Measurements from ENCODE around the gene TREX2.

The TREX2 gene

DNA sequence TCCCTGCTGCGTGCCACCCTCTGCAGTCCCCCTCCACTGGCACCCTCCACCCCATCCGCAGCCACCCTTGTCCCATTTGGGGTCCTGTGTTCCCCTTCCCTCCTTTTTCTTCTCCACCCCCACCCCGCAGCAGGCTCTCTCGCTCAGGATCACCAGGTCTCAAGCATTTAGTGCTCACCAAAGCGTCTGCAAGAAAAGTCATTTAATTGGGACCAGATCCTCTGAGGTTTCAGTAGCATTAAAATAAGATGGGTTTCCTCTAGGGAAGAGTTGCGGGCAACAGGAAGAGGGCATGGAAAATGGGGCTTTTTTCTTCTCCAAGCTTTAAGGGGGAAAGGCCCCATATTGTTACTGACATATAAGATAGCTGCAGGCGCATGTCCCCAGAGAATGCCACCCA, 29.4 kb upstream of the TREX2 start:
- no peak for DNase-seq

GRCh38 chrX:153474718-153475117, 28.9 kb upstream of the TREX2 start:
- peak; percentile 47 for DNase-seq

DNA sequence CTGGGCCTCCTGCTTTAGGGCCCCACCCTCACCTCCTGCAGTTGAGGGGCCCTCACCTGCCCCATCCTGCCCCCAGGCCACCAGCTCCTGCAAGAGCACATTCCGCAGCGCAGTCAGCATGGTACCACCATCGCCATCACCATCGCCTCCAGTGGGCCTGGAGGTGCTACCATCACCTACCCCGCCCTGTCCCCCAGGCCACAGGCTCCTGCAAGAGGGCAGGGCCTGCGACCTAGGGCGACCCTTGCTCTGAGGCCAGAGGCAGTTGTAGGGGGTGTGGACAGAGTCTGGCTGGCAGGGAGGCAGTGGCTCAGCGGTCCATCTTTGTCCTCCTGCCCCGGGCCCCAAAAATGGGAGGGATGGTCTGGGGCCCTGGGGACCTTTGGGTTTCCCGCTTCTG, 28.4 kb upstream of the TREX2 start:
- DNase-seq = no peak

DNA sequence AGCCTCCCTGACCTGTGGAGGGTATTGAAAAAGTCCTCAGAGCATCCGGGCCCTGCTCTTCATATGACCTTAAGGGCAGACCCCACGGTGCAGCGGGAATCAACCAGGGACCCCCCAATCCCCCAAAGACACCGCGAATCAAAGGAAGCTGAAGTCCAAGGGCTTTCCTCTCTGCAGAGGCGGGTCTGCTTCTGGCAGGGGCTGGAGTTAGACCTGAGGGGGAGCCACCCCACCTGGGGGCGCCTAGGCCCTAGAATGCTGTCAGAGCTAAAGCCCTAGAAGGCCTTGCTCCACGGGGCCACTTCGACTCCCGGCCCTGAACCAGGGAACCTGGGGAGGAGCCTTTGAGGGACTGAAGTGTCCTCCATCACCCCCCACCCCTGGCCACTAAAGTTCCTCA, 27.3 kb upstream of the TREX2 start:
- no peak for DNase-seq

DNA sequence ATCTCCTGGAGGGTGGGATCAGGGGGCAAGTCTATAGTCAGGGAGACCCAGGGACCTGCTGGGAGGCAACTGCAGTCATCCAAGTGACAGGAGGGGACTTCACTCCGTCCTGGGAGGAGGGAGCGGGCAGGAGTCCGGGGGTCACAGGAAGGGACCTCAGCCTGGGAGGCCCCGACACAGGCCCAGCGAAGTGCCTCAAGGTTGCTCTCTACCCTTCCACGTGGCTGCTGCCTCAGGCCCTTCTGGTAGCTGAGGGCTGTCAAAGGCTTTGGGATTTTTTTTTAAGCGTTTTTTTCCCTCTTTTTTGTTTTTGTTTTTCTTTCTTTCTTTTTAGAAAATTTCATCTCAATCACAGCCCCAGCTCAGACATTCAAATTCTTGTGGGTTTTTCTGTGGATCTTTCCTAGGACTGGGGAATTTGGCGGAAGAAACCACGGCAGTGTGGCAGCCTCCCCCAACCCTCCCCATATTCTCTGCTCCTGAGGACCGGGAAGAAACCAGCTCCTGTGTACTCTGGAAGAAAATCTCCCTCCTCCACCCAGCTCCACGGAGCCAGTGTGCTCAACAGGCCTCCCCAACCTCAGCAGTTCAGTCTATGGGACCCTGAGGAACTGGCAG, 25.9 kb upstream of the TREX2 start:
- DNase-seq = no peak

DNA sequence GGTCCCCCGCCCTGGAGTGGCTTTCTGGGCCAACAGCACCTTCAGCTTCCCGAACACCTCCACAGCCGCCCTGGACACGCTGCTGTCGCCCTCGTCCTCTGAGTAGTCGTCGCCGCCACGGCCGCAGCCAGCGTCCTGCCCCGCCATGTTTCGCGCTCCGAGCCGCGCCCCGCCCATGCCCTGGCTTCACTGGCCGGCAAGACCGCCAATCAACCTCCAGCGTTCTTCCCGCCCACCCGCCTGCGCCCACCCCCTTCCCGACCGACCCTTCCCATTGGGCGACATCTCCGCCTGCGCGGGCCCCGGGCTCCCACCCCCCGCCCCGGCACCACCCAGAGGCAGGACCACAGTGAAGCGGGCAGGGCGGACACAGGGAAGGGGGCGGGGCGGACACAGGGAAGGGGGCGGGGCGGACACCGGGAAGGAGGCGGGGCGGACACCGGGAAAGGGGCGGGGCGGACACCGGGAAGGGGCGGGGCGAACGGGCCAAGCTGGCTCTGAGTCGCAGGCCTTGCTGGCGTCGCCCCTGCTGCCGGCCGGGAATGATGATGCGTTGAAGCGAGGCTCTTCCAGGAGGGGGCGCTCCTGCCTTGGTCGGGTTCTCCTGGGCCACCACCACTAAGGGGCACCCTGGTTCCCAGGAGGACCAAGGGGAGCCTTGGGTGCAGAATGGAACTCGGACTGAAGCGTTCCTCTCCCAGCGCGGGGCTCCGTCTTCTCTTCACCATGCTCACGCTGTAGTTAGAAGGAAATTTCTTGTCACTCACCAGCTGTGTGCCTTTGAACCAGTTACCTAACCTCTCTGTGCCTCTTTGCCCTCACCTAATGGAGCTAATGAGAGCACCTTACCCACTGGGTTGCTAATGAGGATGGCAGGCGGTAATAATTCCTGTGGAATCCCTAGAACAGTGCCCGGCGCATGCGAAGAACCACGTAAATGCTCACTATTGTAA, 24.8 kb upstream of the TREX2 start, which contains the start of gene HAUS7:
Gene HAUS7, minus strand, starts transcription at position 166 of the 953 bp plus-strand sequence. Its CDS starts 19 bp downstream, at position 147.
- peak; percentile 85 for DNase-seq

GRCh38 chrX:153469811-153470410, 24.1 kb upstream of the TREX2 start:
- no peak for DNase-seq

- no peak for DNase-seq
Measured at GRCh38 chrX:153468008-153468580, 22.2 kb upstream of the TREX2 start.

DNA sequence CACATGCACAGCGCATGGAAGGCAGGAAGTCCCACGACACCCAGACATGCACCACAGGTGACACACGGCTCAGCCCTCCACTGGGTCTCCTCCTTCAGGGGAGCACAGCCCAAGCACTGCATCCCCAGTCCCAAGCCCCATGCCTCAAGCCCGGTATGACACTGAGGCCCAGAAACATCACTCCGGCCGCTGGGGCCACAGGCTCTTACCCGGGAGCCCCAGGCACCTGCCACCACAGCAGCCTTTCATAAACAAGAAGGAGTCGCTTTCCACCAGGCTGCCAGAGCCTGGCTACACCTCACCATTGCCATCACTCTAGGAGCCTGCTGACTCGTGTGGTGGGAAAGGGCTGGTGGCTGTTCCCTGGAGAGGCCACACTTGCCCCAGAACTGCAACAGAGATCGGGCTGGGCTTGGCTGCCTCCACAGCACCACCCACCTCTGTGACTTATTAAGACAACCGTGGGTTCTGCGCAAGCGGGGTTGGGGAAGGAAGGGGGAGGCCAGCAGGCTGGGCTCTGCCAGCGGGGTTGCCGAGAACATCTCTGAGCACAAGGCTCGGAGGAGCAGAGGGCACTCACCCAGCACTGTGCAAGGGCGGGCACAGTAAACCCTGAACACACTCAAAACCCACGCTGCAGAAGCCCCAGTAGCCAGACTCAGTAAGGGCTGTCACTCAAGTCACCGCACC, 20.0 kb upstream of the TREX2 start:
- DNase-seq = no peak

DNA sequence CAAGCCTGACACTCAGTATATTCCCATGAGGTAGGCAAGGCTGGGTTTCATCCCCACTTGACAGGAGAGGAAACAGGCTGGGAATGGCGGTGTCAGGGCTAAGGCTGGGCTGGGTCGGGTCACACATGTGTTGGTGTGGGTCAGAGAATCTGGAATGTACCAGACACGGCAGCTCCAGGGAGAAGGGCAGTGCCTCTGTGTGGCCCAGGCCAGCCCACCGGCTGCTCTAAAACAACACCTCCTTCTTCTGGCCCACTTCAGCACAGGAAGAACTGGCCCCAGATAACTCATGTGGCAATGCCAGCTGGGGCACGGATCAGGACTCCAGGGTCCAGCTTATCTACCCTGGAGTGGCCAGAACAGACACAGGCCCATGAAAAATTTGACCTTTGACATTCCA, 18.3 kb upstream of the TREX2 start:
- DNase-seq = no peak

GRCh38 chrX:153463556-153463955, 17.7 kb upstream of the TREX2 start:
- DNase-seq = no peak

DNA sequence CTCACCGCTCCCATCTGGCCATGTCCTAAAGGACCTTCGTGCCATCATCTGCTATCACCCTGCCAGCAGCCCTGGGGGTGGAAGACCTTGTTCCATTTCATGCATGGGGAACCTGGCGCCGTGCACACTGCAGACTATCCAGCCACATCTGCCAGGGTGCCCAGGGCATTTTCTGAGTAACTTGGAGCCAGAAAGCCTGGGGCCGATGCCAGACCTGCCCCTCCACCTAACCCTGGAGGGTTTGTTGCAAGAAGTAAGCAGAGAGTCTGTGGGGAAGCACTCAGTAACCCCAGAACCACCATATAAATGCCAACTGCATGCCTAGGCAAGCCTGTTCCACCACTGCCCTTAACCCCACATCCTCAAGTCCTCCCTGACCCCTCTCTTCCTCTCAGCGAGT, 17.2 kb upstream of the TREX2 start:
- DNase-seq = no peak

DNA sequence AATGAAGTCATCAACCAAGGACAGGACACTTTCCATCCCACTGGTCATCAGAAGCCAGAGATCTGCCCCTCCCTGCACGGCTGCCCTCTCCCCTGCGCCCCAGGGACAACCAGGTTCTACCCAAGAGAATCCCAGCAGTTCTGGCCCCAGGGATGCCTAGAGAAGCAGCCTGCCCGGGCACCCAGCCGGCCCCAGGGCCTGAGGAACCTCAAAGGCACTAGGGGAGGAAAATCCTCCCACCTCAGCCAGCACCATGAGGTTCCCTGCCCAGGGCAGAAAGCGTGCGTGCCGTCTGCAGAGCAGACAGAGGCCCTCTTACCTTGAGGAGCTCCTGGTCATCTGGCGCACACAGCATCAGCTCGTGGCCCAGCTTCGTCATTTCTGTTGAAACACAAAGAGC, 16.4 kb upstream of the TREX2 start:
- no peak for DNase-seq

DNA sequence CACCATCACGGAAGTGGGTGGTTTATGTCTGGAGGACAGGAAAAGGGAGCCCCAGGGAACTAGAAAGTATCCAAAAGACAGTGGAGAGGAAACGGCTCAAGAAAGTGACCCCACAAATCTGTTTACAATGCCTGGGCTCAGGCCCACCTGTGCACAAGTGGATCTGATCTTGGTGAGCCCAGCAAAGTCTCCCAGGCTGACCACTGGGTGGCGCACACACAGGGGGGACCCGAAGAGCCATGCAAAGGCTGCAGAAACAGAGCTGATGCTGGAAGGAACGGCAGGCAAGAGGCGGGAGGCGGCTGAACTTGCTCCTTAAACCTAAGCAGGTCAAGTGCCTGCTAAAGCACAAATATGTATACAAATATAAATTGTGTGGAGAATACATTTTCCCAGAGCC, 15.0 kb upstream of the TREX2 start:
- peak; percentile 27 for DNase-seq

GRCh38 chrX:153459986-153460385, 14.1 kb upstream of the TREX2 start:
- no peak for DNase-seq

- no peak for DNase-seq
Measured at GRCh38 chrX:153458476-153458875, 12.6 kb upstream of the TREX2 start.

GRCh38 chrX:153457827-153458466, 12.1 kb upstream of the TREX2 start:
- no peak for DNase-seq

GRCh38 chrX:153457136-153457825, 11.4 kb upstream of the TREX2 start:
- DNase-seq = no peak

GRCh38 chrX:153456704-153457103, 10.8 kb upstream of the TREX2 start:
- DNase-seq = no peak

DNA sequence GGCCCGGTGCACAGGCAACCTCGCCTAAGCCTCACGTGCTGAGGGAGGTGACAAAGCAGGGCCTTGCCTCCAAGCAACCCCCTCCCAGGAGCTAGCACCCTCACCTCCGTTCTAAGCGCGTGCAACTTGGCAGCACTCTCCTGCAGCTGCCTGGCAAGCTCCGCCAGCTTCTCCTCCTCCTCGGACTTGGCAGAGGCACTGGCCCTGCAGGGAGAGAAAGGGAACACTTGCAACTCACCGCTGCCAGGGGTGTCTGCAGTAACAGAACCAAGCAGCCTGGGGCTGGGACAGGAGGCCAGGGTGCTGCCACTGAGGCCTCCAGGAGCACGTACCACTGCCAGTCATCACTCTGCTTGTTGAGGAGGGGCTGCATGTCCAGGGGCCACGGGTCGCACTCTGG, 10.3 kb upstream of the TREX2 start:
- no peak for DNase-seq

DNA sequence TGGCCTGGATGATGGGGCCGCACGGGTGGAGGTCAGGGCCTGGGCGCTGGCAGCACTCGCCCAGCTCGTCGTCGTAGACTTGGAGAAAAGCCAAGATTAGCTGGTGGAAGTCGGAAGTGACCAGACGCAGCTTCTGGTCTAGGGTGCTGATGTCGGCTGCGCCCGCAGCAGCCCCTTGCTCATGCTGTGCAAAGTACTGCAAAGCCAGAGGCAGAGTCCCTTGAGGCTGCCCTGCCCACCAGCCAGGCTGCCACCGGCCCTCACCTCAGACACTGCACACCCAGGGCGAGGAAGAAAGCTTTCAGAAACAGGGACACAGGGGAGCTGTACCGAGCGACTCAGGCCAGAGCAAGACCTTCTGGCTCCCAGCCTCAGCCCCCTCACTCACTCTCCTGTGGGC, 9.7 kb upstream of the TREX2 start:
- DNase-seq = no peak

Data from central memory CD4-positive, alpha-beta T cell (primary cell).